Skin epidermis (tissue), 12 donors: ENCODE measurements around the gene SLC29A4.

Source experiments
- H3K27ac ChIP-seq, 21 experiments: fragments of 200-600 bp; sonication (generic) in 11 of 21; one replicate each; pipeline ENCODE4 v1.5.0; 2020; ENCODE audit warnings: mild to moderate bottlenecking in 3 of 21, inconsistent platforms in 2 of 21, moderate library complexity in 2 of 21
- H3K4me3 ChIP-seq, 7 experiments: fragments of 200-600 bp; sonication (generic) in 2 of 7; one replicate each; pipeline ENCODE4 v1.5.0; 2020; ENCODE audit warnings: inconsistent platforms in 2 of 7, mild to moderate bottlenecking in 2 of 7, moderate library complexity in 1 of 7

Gene SLC29A4

GRCh38 chr7:5349005-5349380 lies 66.2 kb downstream of the SLC29A4 start:
- no peak overlapping the region for H3K27ac ChIP-seq

GRCh38 chr7:5349437-5350173 lies 66.9 kb downstream of the SLC29A4 start:
- Histone ChIP-seq H3K4me3 (no peak overlapping the region), H3K27ac (no peak overlapping the region)

More at GRCh38 chr7:5349005-5349380, 66.2 kb downstream of the SLC29A4 start:
- H3K4me3 ChIP-seq, result no peak overlapping the region

DNA sequence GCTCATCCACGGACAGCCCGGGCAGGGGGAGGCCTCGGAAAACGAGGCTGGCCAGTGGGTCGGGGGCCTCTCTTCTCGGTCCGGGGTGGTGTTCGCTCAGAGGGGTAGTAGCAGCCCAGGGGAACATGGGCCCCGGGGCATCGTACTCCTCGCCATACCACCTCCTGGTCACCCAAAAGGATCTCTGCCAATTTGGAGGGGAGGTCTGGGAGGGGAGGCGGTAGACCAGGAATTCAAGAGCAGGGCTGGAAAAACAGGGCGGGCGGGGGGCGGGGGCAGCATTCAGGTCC lies 67.4 kb downstream of the SLC29A4 start:
- no peak overlapping the region for H3K27ac ChIP-seq
- no peak overlapping the region for H3K4me3 ChIP-seq

DNA sequence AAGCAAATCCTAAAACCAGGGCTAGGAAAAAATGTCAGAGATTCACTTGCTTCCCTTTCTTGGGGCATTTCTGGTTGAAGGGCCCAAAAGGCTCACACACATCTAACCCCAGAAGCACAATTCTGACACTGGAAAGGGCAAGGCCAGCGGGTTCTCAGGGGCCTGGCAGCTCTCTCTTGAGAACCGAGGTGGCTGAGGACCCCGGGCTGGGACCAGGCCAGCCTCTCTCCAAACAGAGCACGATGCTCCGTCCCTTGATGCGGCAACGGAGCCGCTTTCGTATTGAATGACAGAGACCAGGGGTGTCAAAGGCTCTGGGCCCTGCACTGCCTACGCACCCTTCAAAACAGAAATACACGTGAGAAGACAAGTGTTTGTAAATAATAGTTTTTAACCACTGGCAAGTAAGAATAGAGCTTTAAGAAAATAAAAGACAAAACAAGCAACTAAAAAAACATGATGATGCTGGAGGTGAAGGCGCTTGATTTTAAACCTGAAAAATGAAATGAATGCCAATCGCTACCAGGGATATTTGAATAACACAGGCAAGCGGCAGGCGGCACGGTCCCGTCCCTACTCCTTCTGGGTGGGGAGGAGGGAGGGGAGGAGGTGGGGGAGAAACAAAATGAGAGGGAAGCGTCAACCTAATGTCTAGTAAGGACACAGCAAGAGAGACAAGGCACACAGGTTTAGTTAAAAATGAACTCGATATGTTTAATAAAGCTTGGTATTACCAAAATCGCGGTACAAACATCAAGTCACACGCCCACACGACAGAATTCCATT lies 68.0 kb downstream of the SLC29A4 start:
- no peak overlapping the region for H3K4me3 ChIP-seq
- no peak overlapping the region for H3K27ac ChIP-seq

DNA sequence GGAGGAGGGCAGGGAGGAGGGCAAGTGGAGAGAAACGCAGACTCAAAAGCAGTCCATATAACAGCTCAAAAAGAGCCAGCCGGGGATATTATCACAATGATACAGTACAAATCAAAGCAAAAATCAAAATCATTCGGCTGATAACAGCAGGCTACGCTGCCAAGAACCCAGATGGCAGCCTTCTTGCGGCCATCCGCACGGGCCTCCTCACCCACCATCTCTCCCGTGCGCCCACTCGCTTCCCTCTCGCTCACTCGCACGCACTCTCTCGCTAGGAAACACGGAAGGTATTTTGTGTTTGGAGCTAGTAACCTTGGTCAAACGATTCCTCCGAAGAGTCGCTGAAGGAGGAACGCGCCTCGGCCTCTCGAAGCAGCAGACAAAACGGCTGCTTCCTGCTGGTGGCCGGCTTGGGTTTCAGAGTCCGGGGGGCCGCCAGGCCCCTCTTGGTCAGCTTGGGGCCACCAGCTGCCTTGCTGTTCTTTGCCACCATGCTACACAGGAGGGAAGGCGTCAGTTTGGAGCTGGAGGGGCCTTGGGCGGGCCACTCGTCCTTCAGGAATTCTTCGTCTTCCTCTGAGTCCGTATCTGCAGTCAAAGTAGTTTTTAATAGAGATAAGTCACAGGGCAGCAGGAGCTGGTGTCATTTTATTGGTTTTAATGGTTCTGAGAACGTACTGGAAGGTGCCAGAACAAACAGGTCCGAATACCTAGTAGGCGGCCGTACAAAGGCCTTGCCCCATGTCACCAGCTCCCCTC lies 68.9 kb downstream of the SLC29A4 start:
- Histone ChIP-seq H3K4me3 (no peak overlapping the region), H3K27ac (no peak overlapping the region)

GRCh38 chr7:5352440-5353010 lies 69.8 kb downstream of the SLC29A4 start:
- Histone ChIP-seq H3K4me3 (no peak overlapping the region), H3K27ac (no peak overlapping the region)

- Histone ChIP-seq H3K4me3 (no peak overlapping the region), H3K27ac (peak overlapping the region in 6 of 21 experiments; percentile 5 to 63 (median 54))
Measured at GRCh38 chr7:5354460-5355232, 71.9 kb downstream of the SLC29A4 start.
